ENCODE data around the gene IYD. TPM values are rescaled to one million over a fixed set of nuclear protein-coding genes. Genes with fewer than 3 reads are reported as not detected.
"Not testable (repeated sequence)": the region's sequence is repeated elsewhere in the genome, so short reads cannot be mapped to it uniquely, and the experiment has no call there.

Gene IYD
- total and polyA plus RNA-seq, 2 experiments from 2014 or later = not detected

DNA sequence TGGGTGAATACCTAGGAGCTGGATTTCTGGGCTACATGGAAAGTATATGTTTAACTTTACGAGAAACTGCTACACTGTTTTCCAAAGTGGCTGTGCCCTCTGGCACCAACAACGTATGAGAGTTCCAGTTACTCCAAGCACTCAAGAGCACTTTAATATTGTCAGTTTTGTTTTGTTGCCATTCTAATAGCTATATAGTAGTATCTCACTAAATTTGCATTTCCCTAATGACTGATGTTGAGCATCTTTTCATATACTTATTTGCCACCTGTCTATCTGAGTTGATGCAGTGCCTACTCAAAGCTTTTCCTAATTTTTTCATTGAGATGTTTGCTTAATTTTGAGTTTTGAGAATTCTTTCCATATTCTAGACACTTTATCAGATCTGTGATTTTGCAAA, 76.7 kb downstream of the IYD start:
- in situ Hi-C loops (cut with MboI) = no loop called here
- no peak for TF ChIP-seq EZH2 (IDR thresholded peaks at IDR 0.05; ENCODE audit: insufficient read depth, poor library complexity, severe bottlenecking)
- TF ChIP-seq EZH2phosphoT487 (IDR thresholded peaks at IDR 0.05; ENCODE audit: insufficient read depth, low read depth) = no peak

DNA sequence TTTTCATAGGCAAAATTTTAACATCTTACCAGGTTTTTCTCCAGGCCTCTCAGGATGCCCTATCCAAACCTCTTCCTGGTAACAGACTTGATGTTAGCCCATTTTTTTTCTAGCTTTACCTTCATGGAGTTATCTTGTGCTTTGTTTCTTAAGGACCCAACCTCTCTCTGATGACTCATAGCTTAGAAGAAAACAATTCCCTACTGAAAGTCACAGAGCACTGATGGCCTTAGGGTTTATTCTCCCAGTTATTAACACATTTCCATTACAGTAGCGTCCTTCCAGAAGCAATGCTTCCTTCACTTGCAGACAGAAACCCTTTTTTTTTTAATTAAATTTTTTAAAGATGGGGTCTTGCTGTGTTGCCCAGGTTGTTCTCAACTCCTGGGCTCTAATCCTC, 79.4 kb downstream of the IYD start:
- Histone ChIP-seq H3F3A (ENCODE audit: insufficient read depth) (no peaks in the 10 kb centered on the region), H3K4me3 (no peak overlapping the region), H3K4me1 (ENCODE audit: insufficient read depth) (no peaks in the 10 kb centered on the region), H3K27ac (no peak overlapping the region), H3K27me3 (replicated peaks; ENCODE audit: insufficient read depth) (peaks cover 5% of the 10 kb centered on the region), H2AFZ (no peak overlapping the region), H3K9me2 (ENCODE audit: insufficient read depth) (no peaks in the 10 kb centered on the region), H3K9ac (no peak overlapping the region), H3K4me2 (ENCODE audit: unreplicated experiment) (no peak overlapping the region), H3K79me2 (ENCODE audit: insufficient read depth) (no peaks in the 10 kb centered on the region), H3K36me3 (ENCODE audit: low read depth) (no peaks in the 10 kb centered on the region), H3K9me3 (ENCODE audit: low read depth) (no peaks in the 10 kb centered on the region), H4K20me1 (ENCODE audit: insufficient read depth) (no peaks in the 10 kb centered on the region)
- in situ Hi-C loops (cut with MboI) = no loop called here
- peak; percentile 6 for DNase-seq
- TF ChIP-seq EZH2phosphoT487 (IDR thresholded peaks at IDR 0.05; ENCODE audit: insufficient read depth, low read depth) (no peak), EZH2 (IDR thresholded peaks at IDR 0.05; ENCODE audit: insufficient read depth, poor library complexity, severe bottlenecking) (no peak)
- WGBS, 2 experiments (ENCODE audit: low coverage in 1 of 2, low lambda C conversion rate in 2 of 2, missing lambda C conversion rate in 2 of 2) = 33 to 45% methylated on average over 1 of the region's 1 CpG

More for the DNA sequence above, 76.7 kb downstream of the IYD start:
- Histone ChIP-seq H2AFZ (no peak overlapping the region), H3K4me2 (ENCODE audit: unreplicated experiment) (no peak overlapping the region), H3K4me3 (no peak overlapping the region), H3K4me1 (ENCODE audit: insufficient read depth) (no peaks in the 10 kb centered on the region), H3K9me3 (ENCODE audit: low read depth) (no peaks in the 10 kb centered on the region), H3K27me3 (replicated peaks; ENCODE audit: insufficient read depth) (peaks cover under 1% of the 10 kb centered on the region), H4K20me1 (ENCODE audit: insufficient read depth) (no peaks in the 10 kb centered on the region), H3K9ac (no peak overlapping the region), H3K79me2 (ENCODE audit: insufficient read depth) (no peaks in the 10 kb centered on the region), H3F3A (ENCODE audit: insufficient read depth) (no peaks in the 10 kb centered on the region), H3K36me3 (ENCODE audit: low read depth) (no peaks in the 10 kb centered on the region), H3K27ac (no peak overlapping the region), H3K9me2 (ENCODE audit: insufficient read depth) (no peaks in the 10 kb centered on the region)
- no peak for DNase-seq
- WGBS, 2 experiments (ENCODE audit: low coverage in 1 of 2, low lambda C conversion rate in 2 of 2, missing lambda C conversion rate in 2 of 2) = 66 to 76% methylated on average over 2 of the region's 2 CpGs

DNA sequence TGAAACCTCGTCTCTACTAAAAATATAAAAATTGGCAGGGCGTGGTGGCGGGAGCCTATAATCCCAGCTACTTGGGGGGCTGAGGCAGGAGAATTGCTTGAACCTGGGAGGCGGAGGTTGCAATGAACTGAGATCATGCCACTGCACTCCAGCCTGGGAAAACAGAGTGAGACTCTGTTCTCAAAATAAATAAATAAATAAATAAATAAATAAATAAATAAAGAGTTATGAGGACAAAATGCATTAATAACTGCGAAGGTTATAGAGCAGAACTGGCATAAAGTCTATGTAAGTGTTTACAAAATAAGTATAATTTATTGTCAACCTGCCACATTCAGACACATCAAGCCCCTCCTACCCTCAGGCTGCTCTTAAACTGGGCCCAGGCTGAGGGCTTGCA, 80.2 kb downstream of the IYD start:
- H4K20me1 ChIP-seq (ENCODE audit: insufficient read depth); H3K36me3 ChIP-seq (ENCODE audit: low read depth); H3K79me2 ChIP-seq (ENCODE audit: insufficient read depth); H2AFZ ChIP-seq; H3K4me2 ChIP-seq (ENCODE audit: unreplicated experiment); H3K9me2 ChIP-seq (ENCODE audit: insufficient read depth); H3K27ac ChIP-seq; H3F3A ChIP-seq (ENCODE audit: insufficient read depth); in situ Hi-C loops (cut with MboI); H3K27me3 ChIP-seq (replicated peaks; ENCODE audit: insufficient read depth); H3K4me3 ChIP-seq; DNase-seq; H3K4me1 ChIP-seq (ENCODE audit: insufficient read depth); H3K9me3 ChIP-seq (ENCODE audit: low read depth); H3K9ac ChIP-seq: not testable (repeated sequence)
- 69 to 74% methylated on average over 5 of the region's 5 CpGs for WGBS, 2 experiments (ENCODE audit: low coverage in 1 of 2, low lambda C conversion rate in 2 of 2, missing lambda C conversion rate in 2 of 2)

DNA sequence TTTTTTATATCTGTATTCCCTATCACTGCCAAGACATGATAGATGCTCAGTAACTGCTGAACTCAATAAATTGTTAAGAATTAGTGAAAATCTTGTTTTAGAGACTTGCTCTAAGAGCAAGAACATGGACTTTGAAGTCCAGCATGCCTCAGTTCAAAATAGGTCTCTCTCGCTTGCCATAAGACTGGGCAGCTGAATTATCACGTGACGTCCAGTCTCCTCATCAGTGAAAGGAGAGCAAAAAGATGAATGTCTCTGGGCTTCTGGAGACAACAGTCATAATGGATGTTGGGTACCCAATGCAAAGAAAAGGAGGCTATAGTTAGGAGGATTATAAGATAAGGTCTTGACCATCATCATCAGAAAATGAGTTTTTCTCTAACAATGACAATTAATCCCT, 82.1 kb downstream of the IYD start:
- Histone ChIP-seq H3K9me3 (ENCODE audit: low read depth) (no peaks in the 10 kb centered on the region), H3K9me2 (ENCODE audit: insufficient read depth) (no peaks in the 10 kb centered on the region), H3K9ac (no peak overlapping the region), H3K4me2 (ENCODE audit: unreplicated experiment) (no peak overlapping the region), H3K36me3 (ENCODE audit: low read depth) (no peaks in the 10 kb centered on the region), H3K4me1 (ENCODE audit: insufficient read depth) (no peaks in the 10 kb centered on the region), H4K20me1 (ENCODE audit: insufficient read depth) (no peaks in the 10 kb centered on the region), H3K27me3 (replicated peaks; ENCODE audit: insufficient read depth) (peaks cover 5% of the 10 kb centered on the region), H2AFZ (no peak overlapping the region), H3K4me3 (no peak overlapping the region), H3K27ac (no peak overlapping the region), H3K79me2 (ENCODE audit: insufficient read depth) (no peaks in the 10 kb centered on the region), H3F3A (ENCODE audit: insufficient read depth) (no peaks in the 10 kb centered on the region)
- in situ Hi-C loops (cut with MboI) = no loop called here
- WGBS, 2 experiments (ENCODE audit: low coverage in 1 of 2, low lambda C conversion rate in 2 of 2, missing lambda C conversion rate in 2 of 2) = 84 to 88% methylated on average over 3 of the region's 3 CpGs
- TF ChIP-seq EZH2phosphoT487 (IDR thresholded peaks at IDR 0.05; ENCODE audit: insufficient read depth, low read depth) (no peak), EZH2 (IDR thresholded peaks at IDR 0.05; ENCODE audit: insufficient read depth, poor library complexity, severe bottlenecking) (no peak)
- no peak for DNase-seq

DNA sequence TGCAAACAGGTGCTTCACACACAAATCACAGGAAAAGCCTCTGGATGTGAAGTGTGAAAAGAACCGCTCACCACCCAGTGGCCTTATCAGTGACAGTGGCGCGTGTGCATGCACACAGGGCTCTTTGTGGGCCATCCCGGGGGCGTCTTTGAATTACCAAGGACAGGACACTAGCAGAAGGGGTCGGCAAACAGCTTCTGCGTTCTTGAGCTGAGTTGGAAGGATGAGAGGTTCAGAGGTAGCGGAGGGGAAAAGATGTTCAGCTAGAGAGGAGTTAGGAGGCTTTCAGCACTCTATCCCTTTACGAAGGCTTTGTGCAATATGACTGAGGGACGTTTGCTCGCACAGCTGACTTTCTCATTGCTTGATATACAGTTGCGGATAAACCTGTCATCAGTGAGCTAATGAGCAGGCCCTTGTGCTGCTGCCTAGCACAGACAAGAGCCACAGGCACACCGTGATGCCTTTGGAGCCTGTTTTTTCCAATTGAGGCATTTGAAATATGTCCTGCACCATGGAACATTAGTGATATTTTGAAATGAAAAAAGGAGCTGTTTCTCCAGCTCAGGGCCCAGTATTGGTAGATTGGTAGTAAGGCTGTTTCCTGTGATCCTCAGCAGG, 83.1 kb downstream of the IYD start:
- Histone ChIP-seq H3F3A (ENCODE audit: insufficient read depth) (no peaks in the 10 kb centered on the region), H3K4me1 (ENCODE audit: insufficient read depth) (no peaks in the 10 kb centered on the region), H3K27ac (no peak overlapping the region), H4K20me1 (ENCODE audit: insufficient read depth) (no peaks in the 10 kb centered on the region), H3K4me2 (ENCODE audit: unreplicated experiment) (no peak overlapping the region), H3K9ac (no peak overlapping the region), H2AFZ (no peak overlapping the region), H3K4me3 (no peak overlapping the region), H3K27me3 (replicated peaks; ENCODE audit: insufficient read depth) (peaks cover 8% of the 10 kb centered on the region), H3K79me2 (ENCODE audit: insufficient read depth) (no peaks in the 10 kb centered on the region), H3K36me3 (ENCODE audit: low read depth) (no peaks in the 10 kb centered on the region), H3K9me2 (ENCODE audit: insufficient read depth) (no peaks in the 10 kb centered on the region), H3K9me3 (ENCODE audit: low read depth) (no peaks in the 10 kb centered on the region)
- DNase-seq = no peak
- WGBS, 2 experiments (ENCODE audit: low coverage in 1 of 2, low lambda C conversion rate in 2 of 2, missing lambda C conversion rate in 2 of 2) = 70 to 74% methylated on average over 13 of the region's 13 CpGs
- in situ Hi-C loops (cut with MboI) = no loop called here
- TF ChIP-seq EZH2phosphoT487 (IDR thresholded peaks at IDR 0.05; ENCODE audit: insufficient read depth, low read depth) = no peak
- no peak for TF ChIP-seq EZH2 (IDR thresholded peaks at IDR 0.05; ENCODE audit: insufficient read depth, poor library complexity, severe bottlenecking)
